Measurements from ENCODE around the gene IFI27L1.

The IFI27L1 gene

DNA sequence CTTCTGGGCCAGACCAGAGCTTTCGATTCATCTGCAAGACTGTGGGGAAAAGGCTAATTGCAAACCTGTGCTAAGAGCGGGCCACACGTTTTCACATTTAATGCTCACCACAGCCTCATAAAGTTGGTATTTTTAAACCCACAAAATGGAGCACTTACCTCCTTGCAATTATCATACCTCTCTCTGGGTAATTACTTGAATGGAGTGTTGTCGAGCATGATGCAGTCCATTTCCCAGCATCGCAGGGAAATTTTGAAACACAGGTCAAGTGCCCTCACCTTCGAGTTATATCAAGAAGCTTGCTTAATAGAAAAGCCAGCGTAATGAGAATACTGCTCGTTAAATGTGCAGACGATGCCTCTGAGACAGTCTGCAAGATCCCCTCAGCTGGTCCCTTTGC lies 57.1 kb downstream of the IFI27L1 start:
- Histone ChIP-seq H3K9me3 (ENCODE audit: control insufficient read depth, insufficient read depth, low read depth, low read length) (peaks cover 11% of the 10 kb centered on the region), H3K4me1 (ENCODE audit: control insufficient read depth, insufficient read depth, low read length) (no peaks in the 10 kb centered on the region; the same call in 1 of the 2 replicates), H3K27ac (ENCODE audit: low read depth, low read length) (no peak overlapping the region), H3K4me3 (ENCODE audit: low read depth, low read length) (no peak overlapping the region), H3K27me3 (ENCODE audit: control insufficient read depth, insufficient read depth, low read length) (no peaks in the 10 kb centered on the region), H3K36me3 (ENCODE audit: control insufficient read depth, insufficient read depth, low read length) (no peaks in the 10 kb centered on the region), H3K9ac (ENCODE audit: low read length) (no peak overlapping the region)

DNA sequence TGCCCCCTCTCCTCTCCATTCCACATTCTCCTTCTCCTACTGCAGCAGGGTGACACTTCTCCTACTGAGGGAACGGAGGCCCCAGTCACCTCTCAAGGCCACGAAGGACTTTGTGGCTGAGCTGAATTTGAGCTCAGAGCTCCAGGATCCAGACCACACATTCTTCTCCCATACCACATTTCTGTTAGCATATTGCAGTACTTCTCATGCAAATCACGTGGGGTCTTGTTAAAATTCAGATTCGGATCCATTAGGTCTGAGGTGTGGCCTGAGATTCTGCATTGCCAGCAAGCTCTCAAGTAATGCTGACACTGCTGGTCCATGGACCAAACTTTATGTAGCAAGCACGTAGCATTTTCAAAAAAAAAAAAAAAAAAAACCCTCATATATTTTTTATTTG lies 57.9 kb downstream of the IFI27L1 start:
- no peak overlapping the region for H3K4me3 ChIP-seq (ENCODE audit: low read depth, low read length)

DNA sequence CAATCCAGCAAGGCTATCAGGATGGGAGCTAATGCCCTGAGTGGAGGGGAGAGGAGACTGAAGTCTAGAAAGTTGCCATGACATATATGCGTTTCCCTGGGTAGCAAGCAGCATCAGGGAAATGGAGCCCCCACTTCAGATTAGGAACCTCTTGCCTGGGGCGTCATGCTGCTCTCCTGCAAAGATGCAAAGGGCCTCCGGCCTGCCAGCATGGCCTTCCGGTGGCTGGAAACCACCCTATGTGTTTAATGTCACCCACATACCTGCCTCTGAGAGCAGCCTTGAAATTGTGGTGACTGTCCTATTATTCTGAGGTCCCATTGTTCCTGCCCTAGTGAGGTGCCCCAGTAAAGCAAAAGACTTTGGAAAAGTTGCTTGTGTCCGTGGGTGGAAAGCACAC lies 58.3 kb downstream of the IFI27L1 start:
- Histone ChIP-seq H3K27me3 (ENCODE audit: control insufficient read depth, insufficient read depth, low read length) (no peaks in the 10 kb centered on the region), H3K4me3 (ENCODE audit: low read depth, low read length) (no peak overlapping the region), H3K27ac (ENCODE audit: low read depth, low read length) (no peak overlapping the region), H3K4me1 (ENCODE audit: control insufficient read depth, insufficient read depth, low read length) (peaks cover under 1% of the 10 kb centered on the region; the same call in 1 of the 2 replicates), H3K36me3 (ENCODE audit: control insufficient read depth, insufficient read depth, low read length) (no peaks in the 10 kb centered on the region), H3K9me3 (ENCODE audit: control insufficient read depth, insufficient read depth, low read depth, low read length) (peaks cover 11% of the 10 kb centered on the region), H3K9ac (ENCODE audit: low read length) (no peak overlapping the region)

More for the DNA sequence above, 57.9 kb downstream of the IFI27L1 start:
- Histone ChIP-seq H3K36me3 (ENCODE audit: control insufficient read depth, insufficient read depth, low read length) (no peaks in the 10 kb centered on the region), H3K9ac (ENCODE audit: low read length) (no peak overlapping the region), H3K4me1 (ENCODE audit: control insufficient read depth, insufficient read depth, low read length) (no peaks in the 10 kb centered on the region; the same call in 1 of the 2 replicates), H3K27me3 (ENCODE audit: control insufficient read depth, insufficient read depth, low read length) (no peaks in the 10 kb centered on the region), H3K27ac (ENCODE audit: low read depth, low read length) (no peak overlapping the region), H3K9me3 (ENCODE audit: control insufficient read depth, insufficient read depth, low read depth, low read length) (peaks cover 11% of the 10 kb centered on the region)

DNA sequence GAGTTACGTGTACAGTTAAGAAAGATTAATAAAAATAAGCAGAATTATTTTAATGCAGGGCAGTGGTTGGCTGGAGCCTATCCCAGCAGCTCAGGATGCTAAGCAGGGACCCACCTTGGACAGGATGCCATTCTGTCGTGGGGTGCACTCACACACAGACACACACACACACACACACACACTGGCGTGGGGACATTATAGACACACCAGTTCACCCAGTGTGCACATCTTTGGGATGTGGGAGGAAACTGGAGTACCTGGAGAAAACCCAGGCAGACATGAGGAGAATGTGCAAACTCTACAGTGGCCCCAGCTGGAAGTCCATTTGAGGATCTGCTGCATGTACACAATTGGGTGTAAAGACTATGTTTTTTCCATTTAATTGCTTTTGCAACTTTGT lies 61.1 kb downstream of the IFI27L1 start:
- Histone ChIP-seq H3K4me3 (ENCODE audit: low read depth, low read length) (no peak overlapping the region), H3K9me3 (ENCODE audit: control insufficient read depth, insufficient read depth, low read depth, low read length) (no peaks in the 10 kb centered on the region), H3K36me3 (ENCODE audit: control insufficient read depth, insufficient read depth, low read length) (no peaks in the 10 kb centered on the region), H3K27ac (ENCODE audit: low read depth, low read length) (no peak overlapping the region), H3K9ac (ENCODE audit: low read length) (no peak overlapping the region), H3K4me1 (ENCODE audit: control insufficient read depth, insufficient read depth, low read length) (peaks cover 8% of the 10 kb centered on the region), H3K27me3 (ENCODE audit: control insufficient read depth, insufficient read depth, low read length) (no peaks in the 10 kb centered on the region)

DNA sequence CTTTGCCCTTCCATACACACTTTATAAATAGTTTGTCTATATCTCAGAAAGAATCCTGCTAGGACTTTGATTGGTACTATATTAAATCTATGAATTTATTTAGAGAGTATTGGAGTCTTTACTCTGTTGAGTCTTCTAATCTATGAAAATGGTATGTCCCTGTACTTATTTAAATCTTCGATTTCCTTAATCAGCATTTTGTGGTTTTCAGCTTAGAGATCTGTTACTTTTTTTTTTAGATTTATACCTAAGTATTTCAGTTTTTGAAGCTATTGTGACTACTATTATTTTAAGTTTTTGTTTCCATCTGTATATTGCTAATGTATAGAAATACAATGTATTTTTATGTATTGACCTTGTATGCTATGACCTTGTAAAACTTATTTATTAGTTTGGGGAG lies 61.7 kb downstream of the IFI27L1 start:
- Histone ChIP-seq H3K27me3 (ENCODE audit: control insufficient read depth, insufficient read depth, low read length) (no peaks in the 10 kb centered on the region), H3K9me3 (ENCODE audit: control insufficient read depth, insufficient read depth, low read depth, low read length) (no peaks in the 10 kb centered on the region), H3K4me1 (ENCODE audit: control insufficient read depth, insufficient read depth, low read length) (peaks cover 8% of the 10 kb centered on the region), H3K9ac (ENCODE audit: low read length) (no peak overlapping the region), H3K4me3 (ENCODE audit: low read depth, low read length) (no peak overlapping the region), H3K27ac (ENCODE audit: low read depth, low read length) (no peak overlapping the region), H3K36me3 (ENCODE audit: control insufficient read depth, insufficient read depth, low read length) (no peaks in the 10 kb centered on the region)

DNA sequence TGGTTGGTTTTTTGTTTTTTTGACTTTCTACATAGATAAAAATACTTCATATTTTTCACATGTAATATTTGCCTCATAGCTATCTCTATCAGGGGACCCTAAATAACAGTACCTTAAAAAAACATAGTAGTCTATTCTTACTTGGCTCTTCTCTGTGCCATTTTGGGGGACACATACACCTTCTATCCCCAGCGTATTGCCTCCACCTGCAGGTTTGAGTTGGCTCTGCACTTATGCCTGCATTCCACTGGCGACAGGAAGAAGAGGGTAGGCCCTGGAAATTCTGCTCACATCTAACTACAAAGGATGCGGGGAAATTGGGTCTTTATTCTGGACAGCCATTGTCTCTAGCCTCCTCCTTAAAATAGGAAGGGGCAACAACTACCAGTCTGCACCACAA lies 62.1 kb downstream of the IFI27L1 start:
- no peaks in the 10 kb centered on the region for H3K36me3 ChIP-seq (ENCODE audit: control insufficient read depth, insufficient read depth, low read length)
- no peaks in the 10 kb centered on the region for H3K9me3 ChIP-seq (ENCODE audit: control insufficient read depth, insufficient read depth, low read depth, low read length)
- H3K27me3 ChIP-seq (ENCODE audit: control insufficient read depth, insufficient read depth, low read length) = no peaks in the 10 kb centered on the region
- no peak overlapping the region for H3K4me3 ChIP-seq (ENCODE audit: low read depth, low read length)
- H3K9ac ChIP-seq (ENCODE audit: low read length) = no peak overlapping the region
- H3K4me1 ChIP-seq (ENCODE audit: control insufficient read depth, insufficient read depth, low read length) = peaks cover 8% of the 10 kb centered on the region
- no peak overlapping the region for H3K27ac ChIP-seq (ENCODE audit: low read depth, low read length)

DNA sequence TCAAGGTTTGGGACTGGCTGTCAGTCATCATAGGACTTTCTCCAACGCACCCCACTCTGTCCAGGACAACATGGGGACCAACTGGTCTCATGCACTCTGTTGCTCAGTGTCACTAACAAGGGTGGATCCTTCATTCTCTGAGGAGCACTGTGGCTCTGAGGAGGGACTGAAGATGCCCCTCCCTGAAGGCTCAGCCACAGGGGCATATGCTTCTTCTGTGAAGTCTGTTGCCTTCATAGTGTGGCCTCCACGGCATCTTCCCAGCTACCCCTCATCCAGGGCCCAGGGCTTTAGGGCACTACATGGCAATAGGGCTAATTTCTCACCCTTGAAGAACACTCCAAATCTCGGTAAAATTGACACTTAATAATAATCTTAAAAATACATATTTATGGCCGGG lies 62.6 kb downstream of the IFI27L1 start:
- no peak overlapping the region for H3K9ac ChIP-seq (ENCODE audit: low read length)
- no peaks in the 10 kb centered on the region for H3K9me3 ChIP-seq (ENCODE audit: control insufficient read depth, insufficient read depth, low read depth, low read length)

DNA sequence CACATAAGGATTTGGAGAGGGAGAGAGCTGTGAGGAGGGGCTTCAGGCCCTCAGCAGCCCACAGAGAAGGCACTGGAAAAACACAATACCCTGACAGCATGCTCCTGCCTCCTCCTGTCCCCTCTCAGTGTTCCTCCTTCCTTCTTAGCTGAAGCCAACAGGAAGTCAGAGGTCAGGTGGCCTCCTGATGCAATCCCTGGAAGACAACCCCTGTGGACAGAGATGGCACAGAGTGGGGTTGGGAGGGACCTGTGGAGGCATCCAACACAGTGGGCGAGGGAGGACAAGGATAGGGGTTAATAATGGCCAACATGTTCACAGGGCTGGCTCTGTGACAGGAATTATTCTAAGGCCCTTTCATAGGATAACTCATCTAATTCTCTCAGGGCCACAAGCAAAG lies 63.7 kb downstream of the IFI27L1 start:
- no peak overlapping the region for H3K27ac ChIP-seq (ENCODE audit: low read depth, low read length)
- H3K4me3 ChIP-seq (ENCODE audit: low read depth, low read length) = no peak overlapping the region
- no peak overlapping the region for H3K9ac ChIP-seq (ENCODE audit: low read length)

More for the DNA sequence above, 62.6 kb downstream of the IFI27L1 start:
- no peak overlapping the region for H3K27ac ChIP-seq (ENCODE audit: low read depth, low read length)
- no peaks in the 10 kb centered on the region for H3K36me3 ChIP-seq (ENCODE audit: control insufficient read depth, insufficient read depth, low read length)
- peaks cover 8% of the 10 kb centered on the region for H3K4me1 ChIP-seq (ENCODE audit: control insufficient read depth, insufficient read depth, low read length)
- H3K4me3 ChIP-seq (ENCODE audit: low read depth, low read length) = no peak overlapping the region
- no peaks in the 10 kb centered on the region for H3K27me3 ChIP-seq (ENCODE audit: control insufficient read depth, insufficient read depth, low read length)

DNA sequence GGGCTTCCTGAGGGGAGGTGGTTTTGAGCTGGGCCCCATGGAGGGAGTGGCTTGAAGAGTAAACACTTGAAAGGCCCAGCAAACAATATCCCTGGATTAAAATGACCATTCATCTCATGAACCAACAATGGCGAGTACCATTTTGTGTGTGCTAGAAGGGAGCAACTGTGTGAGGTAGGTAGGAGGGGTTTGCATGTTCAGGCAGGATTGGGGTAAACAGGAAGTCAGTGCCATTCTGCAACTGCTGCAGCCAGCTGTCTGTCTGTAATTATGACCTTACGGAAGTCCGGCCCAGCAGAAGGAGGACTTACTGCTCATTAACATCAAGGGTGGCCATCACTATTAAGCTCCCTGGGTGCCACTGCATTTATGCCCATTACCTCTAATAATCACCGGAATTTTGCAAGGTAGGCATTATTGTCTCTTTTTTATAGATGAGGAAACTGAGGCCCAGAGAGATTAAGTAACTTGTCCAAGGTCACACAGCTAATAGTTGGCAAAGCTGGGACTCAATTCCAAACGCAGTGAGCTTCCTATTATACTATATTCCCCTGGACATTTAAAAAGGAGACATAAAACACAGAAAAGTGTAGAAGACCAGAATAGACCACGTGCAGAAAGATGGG lies 64.9 kb downstream of the IFI27L1 start:
- Histone ChIP-seq H3K36me3 (ENCODE audit: control insufficient read depth, insufficient read depth, low read length) (no peaks in the 10 kb centered on the region), H3K27ac (ENCODE audit: low read depth, low read length) (no peak overlapping the region), H3K9ac (ENCODE audit: low read length) (no peak overlapping the region), H3K27me3 (ENCODE audit: control insufficient read depth, insufficient read depth, low read length) (no peaks in the 10 kb centered on the region; the same call in 1 of the 2 replicates), H3K4me3 (ENCODE audit: low read depth, low read length) (no peak overlapping the region), H3K4me1 (ENCODE audit: control insufficient read depth, insufficient read depth, low read length) (peaks cover 8% of the 10 kb centered on the region), H3K9me3 (ENCODE audit: control insufficient read depth, insufficient read depth, low read depth, low read length) (no peaks in the 10 kb centered on the region)

More for the DNA sequence above, 63.7 kb downstream of the IFI27L1 start:
- peaks cover 8% of the 10 kb centered on the region for H3K4me1 ChIP-seq (ENCODE audit: control insufficient read depth, insufficient read depth, low read length)
- H3K36me3 ChIP-seq (ENCODE audit: control insufficient read depth, insufficient read depth, low read length) = no peaks in the 10 kb centered on the region
- H3K9me3 ChIP-seq (ENCODE audit: control insufficient read depth, insufficient read depth, low read depth, low read length) = no peaks in the 10 kb centered on the region
- no peaks in the 10 kb centered on the region for H3K27me3 ChIP-seq (ENCODE audit: control insufficient read depth, insufficient read depth, low read length)

Measured in HUES6 (cell line).